Heart left ventricle (tissue), 16 donors: ENCODE data around the gene ZNF330. TPM values are rescaled to one million over a fixed set of nuclear protein-coding genes. Genes with fewer than 3 reads are reported as not detected.

Experiments used
- ATAC-seq, 4 donors: fragments of 200-7000 bp; cut with Tn5 transposase; one replicate each; pipeline ENCODE4 v1.9.1; 2020 to 2022; ENCODE audit warnings: moderate library complexity in 4 of 4, mild to moderate bottlenecking in 3 of 4, moderate number of reproducible peaks in 1 of 4
- DNase-seq, 5 donors: peaks; one replicate each; pipeline ENCODE4 v3.0.0-alpha.2; 2020
- H3K27ac ChIP-seq, 12 donors: fragments of 200-600 bp; sonication (generic) in 4 of 12; one replicate each; pipeline versions ENCODE4 v1.5.0 to v1.8.0; 2016 to 2022; ENCODE audit warnings: mild to moderate bottlenecking in 2 of 12
- H3K27me3 ChIP-seq, 9 donors: fragments of 200-600 bp; sonication (generic) in 2 of 9; one replicate each; pipeline versions ENCODE4 v1.5.1 to v1.8.0; 2016 to 2022; ENCODE audit warnings: mild to moderate bottlenecking in 3 of 9
- H3K36me3 ChIP-seq, 9 donors: fragments of 200-600 bp; sonication (generic) in 2 of 9; one replicate each; pipeline versions ENCODE4 v1.5.0 to v1.8.0; 2018 to 2022; ENCODE audit warnings: mild to moderate bottlenecking in 2 of 9
- H3K4me1 ChIP-seq, 12 donors: fragments of 200-600 bp; sonication (generic) in 4 of 12; one replicate each; pipeline versions ENCODE4 v1.5.0 to v1.8.0; 2016 to 2022; ENCODE audit warnings: mild to moderate bottlenecking in 3 of 12
- H3K4me3 ChIP-seq, 12 donors: fragments of 200-600 bp; sonication (generic) in 4 of 12; one replicate each; pipeline versions ENCODE4 v1.5.0 to v1.8.0; 2017 to 2022; ENCODE audit warnings: mild to moderate bottlenecking in 9 of 12, moderate library complexity in 4 of 12
- H3K9me3 ChIP-seq, 12 donors: fragments of 200-600 bp; sonication (generic) in 4 of 12; one replicate each; pipeline versions ENCODE4 v1.5.0 to v1.8.0; 2016 to 2022; ENCODE audit warnings: mild to moderate bottlenecking in 1 of 12
- CTCF ChIP-seq, 12 donors: fragments of 200-600 bp; sonication (generic) in 4 of 12; IDR thresholded peaks; one replicate each; pipeline versions ENCODE4 v1.5.0 to v1.8.0; 2018 to 2022; ENCODE audit warnings: antibody characterized with exemption in 12 of 12, mild to moderate bottlenecking in 5 of 12
- POLR2A ChIP-seq, 2 donors: fragments of 450-650 bp; IDR thresholded peaks; one replicate each; pipeline ENCODE4 v1.6.1; 2017; ENCODE audit warnings: antibody characterized with exemption in 2 of 2, mild to moderate bottlenecking in 2 of 2, moderate library complexity in 2 of 2
- WGBS, 4 donors: extraction: QIAGEN DNeasy Blood & Tissue Kit in 2 of 4; methylation state at CpG; one replicate each; pipeline versions ENCODE4 v1.1.5 to v1.1.7; 2013 to 2018; 5-methylcytosine and 5-hydroxymethylcytosine counted together
- intact Hi-C, 10 donors: fragments of 100-400 bp; cut with DNase I; formaldehyde crosslinking; loops; one replicate each; pipeline versions ENCODE4 v1.11.1 to v1.14.2; 2022
- polyA plus RNA-seq, 2 donors: library from polyadenylated mRNA; stranded (reverse); fragments of 200-250 nt; gene quantifications; one replicate each; pipeline ENCODE4 v1.2.3, GENCODE V29; 2013
- total RNA-seq, 9 donors: library from RNA; depleted of rRNA in 2 of 9; stranded (reverse); fragments of >200 nt in 2 of 9; fragmentation: NEBNext Ultra II Directional in 3 of 9; extraction: Animal tissue kit (Norgen Biotek cat#: 25700) in 3 of 9; gene quantifications; one replicate each; pipeline versions ENCODE4 v1.1.0 to v1.2.4, GENCODE V29; 2016 to 2023
- donor health status: ischemic (EF 13 %, LVEDD 7.1; RV severe dilation, severe dysfunction).
- donor health status: healthy with polysubstance abuse.
- donor health status: DM: no; HTN: yes; CAD: no.
- donor health status: DM: no; HTN: no; CAD: no.
- donor health status: ischemic (EF 25% LVEDD 6.9; RV normal size, moderate dysfunction).
- donor health status: ischemic (EF 25% LVEDD 5.7; RV mildly dilated, moderate dysfunction).
- donor health status: healthy.
- donor health status: DM: yes; HTN: yes; CAD: no.
- donor health status: ischemic (EF 35%, LVEDD 5.7; RV mildly dilated, moderate dysfunction).
- donor health status: nonischemic (EF 11% LVEDD 7.7; RV severe dilation, severe dysfunction).
- donor health status: DM: yes; HTN: yes; CAD: no.
- donor health status: PGD.
- donor health status: ischemic (EF 29% LVEDD 5.4; RV normal size, mild dysfunction).
- donor health status: nonischemic (EF 23%, LVEDD 6.1; RV moderate dilation, normal function).

Gene ZNF330
- total and polyA plus RNA-seq, 11 donors: 54.4 to 183 (median 141) TPM

GRCh38 chr4:141283563-141283962 lies 62.9 kb downstream of the ZNF330 start:
- TF ChIP-seq CTCF (IDR thresholded peaks at IDR 0.05): no peak
- no peak for TF ChIP-seq POLR2A (IDR thresholded peaks at IDR 0.05)
- Histone ChIP-seq H3K36me3 (no peaks in the 10 kb centered on the region), H3K9me3 (peaks cover 0 to 3% (median 0%) of the 10 kb centered on the region in 12 donors), H3K27me3 (no peaks in the 10 kb centered on the region), H3K4me3 (no peak overlapping the region), H3K27ac (no peak overlapping the region), H3K4me1 (no peaks in the 10 kb centered on the region)
- ATAC-seq (no peak), DNase-seq (no peak)
- intact Hi-C loops: no loop called here
- WGBS, 4 donors: 87 to 94% (median 92%) methylated on average over 2 of the region's 2 CpGs

Other genes with a start within 250 kb of the ZNF330 start
- 100 to 1,000 TPM in 3 of 9 donors, 10 to 100 TPM in 6; 52.0 to 146 (median 73.3) TPM for gene RNF150, start 87.4 kb upstream of the ZNF330 start, total RNA-seq
- gene RNF150, start 87.4 kb upstream of the ZNF330 start, polyA plus RNA-seq: 10 to 100 TPM; 11.9 to 55.9 TPM